ENCODE results near the gene TRPM5. TPM values are rescaled to one million over a fixed set of nuclear protein-coding genes. Genes with fewer than 3 reads are reported as not detected.

Gene TRPM5
- total and polyA plus RNA-seq, 11 donors, result not detected

DNA sequence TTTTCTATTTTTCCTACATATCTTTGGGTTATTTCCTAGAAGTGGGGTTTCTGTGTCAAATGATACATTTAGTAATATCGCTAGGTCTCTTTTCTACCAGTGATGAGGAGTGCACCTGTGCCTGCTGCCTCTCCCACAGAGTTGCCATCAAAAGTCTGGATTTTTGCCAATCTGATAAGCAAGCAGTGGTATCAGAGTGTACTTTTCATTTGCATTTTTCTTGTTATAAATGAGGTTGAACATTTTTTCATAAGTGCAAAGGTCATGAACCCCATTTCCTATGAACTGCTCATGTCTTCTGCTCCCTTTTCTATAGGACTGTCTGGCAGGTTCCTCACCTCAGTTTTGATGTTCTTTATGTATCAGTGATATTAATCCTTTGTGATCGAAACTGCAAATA is 1.7 kb downstream of the TRPM5 start:
- Histone ChIP-seq H3K4me1 (peaks cover 2 to 32% (median 23%) of the 10 kb centered on the region in 12 donors), H3K27me3 (peaks cover 0 to 9% (median 0%) of the 10 kb centered on the region in 9 donors), H3K9me3 (peaks cover 0 to 10% (median 0%) of the 10 kb centered on the region in 12 donors), H3K4me3 (no peak overlapping the region), H3K36me3 (no peaks in the 10 kb centered on the region), H3K27ac (no peak overlapping the region)
- ATAC-seq (no peak), DNase-seq (no peak)
- no peak for TF ChIP-seq CTCF (IDR thresholded peaks at IDR 0.05)
- no peak for TF ChIP-seq POLR2A (IDR thresholded peaks at IDR 0.05)
- WGBS, 4 donors, result 89 to 97% (median 93%) methylated on average over 2 of the region's 2 CpGs
- intact Hi-C loops (cut with DNase I), result loop anchor here in 1 of 10 donors (5.0 kb wide), 1 partner anchor 85 kb away; no protein-coding TSS in a partner anchor

DNA sequence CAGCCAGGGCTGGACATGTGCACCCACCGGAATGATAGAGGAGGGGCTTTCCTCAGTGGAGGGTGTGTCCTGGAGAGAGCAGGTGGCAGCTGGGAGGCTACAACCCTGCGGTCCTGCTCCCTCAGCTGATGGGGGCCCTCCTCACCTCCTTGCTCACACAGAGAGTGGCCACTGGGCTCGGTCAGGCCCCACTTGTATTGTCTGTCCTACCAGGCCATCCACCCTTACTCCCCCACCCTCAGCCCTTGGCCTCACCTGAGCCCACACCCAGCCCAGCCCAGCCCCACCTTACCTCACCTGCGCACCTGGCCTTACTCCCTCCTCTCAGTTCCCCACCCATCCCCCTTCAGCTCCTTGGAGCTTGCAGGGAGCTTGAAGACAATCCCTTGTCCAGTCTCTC is 3.1 kb downstream of the TRPM5 start:
- peaks cover 0 to 18% (median 9%) of the 10 kb centered on the region in 12 donors for H3K4me1 ChIP-seq
- peaks cover 0 to 9% (median 0%) of the 10 kb centered on the region in 9 donors for H3K27me3 ChIP-seq
- DNase-seq (peak in 1 of 5 donors; percentile 36), ATAC-seq (no peak)
- TF ChIP-seq CTCF (IDR thresholded peaks at IDR 0.05), result no peak
- no peak for TF ChIP-seq POLR2A (IDR thresholded peaks at IDR 0.05)
- peaks cover 0 to 10% (median 0%) of the 10 kb centered on the region in 12 donors for H3K9me3 ChIP-seq
- intact Hi-C loops (cut with DNase I), result loop anchor here in 1 of 10 donors (5.0 kb wide), 1 partner anchor 86 kb away; no protein-coding TSS in a partner anchor
- H3K27ac ChIP-seq, result no peak overlapping the region
- no peak overlapping the region for H3K4me3 ChIP-seq
- no peaks in the 10 kb centered on the region for H3K36me3 ChIP-seq
- WGBS, 4 donors, result 77 to 86% (median 81%) methylated on average over 3 to 4 of the region's 4 CpGs

DNA sequence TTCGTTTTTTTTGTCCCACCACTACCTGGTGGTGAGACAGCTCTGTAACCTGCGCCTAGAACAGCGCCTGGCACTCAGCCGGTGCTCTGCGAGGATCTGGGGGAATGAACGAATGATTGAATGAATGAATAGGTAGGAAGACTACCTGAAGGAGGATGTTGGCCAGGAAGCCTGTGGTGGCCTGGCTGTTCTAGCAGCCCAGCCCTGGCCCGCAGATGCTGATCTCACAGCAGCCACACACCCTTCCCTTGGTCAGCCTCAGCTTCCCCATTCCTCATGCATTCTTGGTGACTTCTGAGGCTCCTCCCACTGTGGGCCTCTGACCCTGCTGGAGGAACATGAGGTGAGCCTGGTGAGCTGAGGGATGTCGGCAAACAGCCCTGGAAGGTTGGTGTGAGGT is 3.7 kb downstream of the TRPM5 start:
- Histone ChIP-seq H3K27me3 (peaks cover 0 to 9% (median 0%) of the 10 kb centered on the region in 9 donors), H3K4me3 (no peak overlapping the region), H3K9me3 (peaks cover 0 to 10% (median 0%) of the 10 kb centered on the region in 12 donors), H3K36me3 (no peaks in the 10 kb centered on the region), H3K27ac (no peak overlapping the region), H3K4me1 (peaks cover 0 to 13% (median 4%) of the 10 kb centered on the region in 12 donors)
- 77 to 87% (median 84%) methylated on average over 5 to 8 of the region's 8 CpGs for WGBS, 4 donors
- intact Hi-C loops (cut with DNase I), result loop anchor here in 1 of 10 donors (5.0 kb wide), 1 partner anchor 87 kb away; no protein-coding TSS in a partner anchor
- DNase-seq (peak in 2 of 5 donors; percentile 5 to 54), ATAC-seq (no peak)
- TF ChIP-seq CTCF (IDR thresholded peaks at IDR 0.05) (no peak), POLR2A (IDR thresholded peaks at IDR 0.05) (no peak)

DNA sequence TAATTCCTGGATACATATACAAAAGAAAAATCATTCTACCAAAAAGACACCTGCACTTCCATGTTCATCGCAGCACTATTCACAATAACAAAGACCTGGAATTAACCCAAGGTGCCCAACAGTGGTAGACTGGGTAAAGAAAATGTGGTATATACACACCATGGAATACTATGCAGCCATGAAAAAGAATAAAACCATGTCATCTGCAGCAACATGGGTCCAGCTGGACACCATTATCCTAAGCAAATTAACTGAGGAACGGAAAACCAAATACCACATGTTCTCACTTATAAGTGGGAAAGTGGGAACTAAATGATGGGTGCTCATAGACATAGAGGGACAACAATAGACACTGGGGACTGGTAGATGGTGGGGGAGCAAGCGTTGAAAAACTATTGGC is 4.5 kb downstream of the TRPM5 start:
- Histone ChIP-seq H3K27ac (no peak overlapping the region), H3K4me1 (peaks cover 0 to 8% (median 0%) of the 10 kb centered on the region in 12 donors), H3K9me3 (peaks cover 0 to 10% (median 0%) of the 10 kb centered on the region in 12 donors), H3K27me3 (peaks cover 0 to 9% (median 0%) of the 10 kb centered on the region in 9 donors), H3K36me3 (no peaks in the 10 kb centered on the region), H3K4me3 (no peak overlapping the region)
- DNase-seq (no peak), ATAC-seq (no peak)
- TF ChIP-seq POLR2A (IDR thresholded peaks at IDR 0.05) (no peak), CTCF (IDR thresholded peaks at IDR 0.05) (no peak)
- 95 to 98% (median 96%) methylated on average over 3 of the region's 3 CpGs for WGBS, 4 donors
- intact Hi-C loops (cut with DNase I), result loop anchor here in 1 of 10 donors (5.0 kb wide), 1 partner anchor 87 kb away; no protein-coding TSS in a partner anchor

Measured in heart left ventricle (tissue), 16 donors.